Muscle layer of duodenum (tissue), 2 donors: Measurements from ENCODE around the gene ACSS3.

Experiments
- H3K27ac ChIP-seq: one replicate; pipeline ENCODE4 v1.7.0; 2013; ENCODE audit warnings: mild to moderate bottlenecking, low read length
- H3K27me3 ChIP-seq: one replicate; pipeline ENCODE4 v1.7.0; 2013; ENCODE audit warnings: low read depth, mild to moderate bottlenecking, control low read depth, low read length
- H3K36me3 ChIP-seq, 2 donors: one replicate each; pipeline ENCODE4 v1.7.0; 2013; ENCODE audit warnings: low read length in 2 of 2, control low read depth in 1 of 2, mild to moderate bottlenecking in 1 of 2; ENCODE audit not compliant: insufficient read depth in 2 of 2, control insufficient read depth in 1 of 2
- H3K4me1 ChIP-seq, 2 donors: one replicate each; pipeline ENCODE4 v1.7.0; 2013; ENCODE audit warnings: low read length in 2 of 2, mild to moderate bottlenecking in 2 of 2, control low read depth in 1 of 2, moderate library complexity in 1 of 2; ENCODE audit not compliant: insufficient read depth in 2 of 2, control insufficient read depth in 1 of 2
- H3K4me3 ChIP-seq, 2 donors: one replicate each; pipeline ENCODE4 v1.7.0; 2013; ENCODE audit warnings: low read length in 2 of 2, low read depth in 1 of 2, mild to moderate bottlenecking in 1 of 2
- H3K9me3 ChIP-seq, 2 donors: one replicate each; pipeline ENCODE4 v1.7.0; 2013; ENCODE audit warnings: low read length in 2 of 2, control low read depth in 1 of 2, mild to moderate bottlenecking in 1 of 2; ENCODE audit not compliant: control insufficient read depth in 1 of 2
- donor health status: healthy.

Gene ACSS3

GRCh38 chr12:81245458-81245857, 167.6 kb downstream of the ACSS3 start:
- Histone ChIP-seq H3K9me3 (no peaks in the 10 kb centered on the region), H3K4me1 (no peaks in the 10 kb centered on the region), H3K27ac (no peak overlapping the region), H3K36me3 (no peaks in the 10 kb centered on the region), H3K27me3 (no peaks in the 10 kb centered on the region), H3K4me3 (no peak overlapping the region)

- H3K4me1 ChIP-seq = no peaks in the 10 kb centered on the region
- no peaks in the 10 kb centered on the region for H3K9me3 ChIP-seq
- H3K36me3 ChIP-seq = no peaks in the 10 kb centered on the region
- no peak overlapping the region for H3K27ac ChIP-seq
- no peaks in the 10 kb centered on the region for H3K27me3 ChIP-seq
- no peak overlapping the region for H3K4me3 ChIP-seq
Measured at GRCh38 chr12:81245907-81246570, 168.2 kb downstream of the ACSS3 start.

GRCh38 chr12:81249976-81250375, 172.1 kb downstream of the ACSS3 start:
- H3K27ac ChIP-seq = no peak overlapping the region
- no peaks in the 10 kb centered on the region for H3K9me3 ChIP-seq
- no peaks in the 10 kb centered on the region for H3K36me3 ChIP-seq
- H3K4me3 ChIP-seq = no peak overlapping the region
- H3K27me3 ChIP-seq = no peaks in the 10 kb centered on the region
- no peaks in the 10 kb centered on the region for H3K4me1 ChIP-seq

GRCh38 chr12:81252228-81252627, 174.3 kb downstream of the ACSS3 start:
- H3K36me3 ChIP-seq = no peaks in the 10 kb centered on the region
- no peak overlapping the region for H3K27ac ChIP-seq
- H3K9me3 ChIP-seq = no peaks in the 10 kb centered on the region
- no peaks in the 10 kb centered on the region for H3K4me1 ChIP-seq
- H3K27me3 ChIP-seq = no peaks in the 10 kb centered on the region
- H3K4me3 ChIP-seq = no peak overlapping the region

- H3K27me3 ChIP-seq = no peaks in the 10 kb centered on the region
Measured at GRCh38 chr12:81253360-81253759, 175.5 kb downstream of the ACSS3 start.

GRCh38 chr12:81255456-81255855, 177.6 kb downstream of the ACSS3 start:
- no peaks in the 10 kb centered on the region for H3K36me3 ChIP-seq
- H3K4me1 ChIP-seq = no peaks in the 10 kb centered on the region
- no peaks in the 10 kb centered on the region for H3K9me3 ChIP-seq
- no peak overlapping the region for H3K27ac ChIP-seq
- no peak overlapping the region for H3K4me3 ChIP-seq
- H3K27me3 ChIP-seq = no peaks in the 10 kb centered on the region

More at GRCh38 chr12:81253360-81253759, 175.5 kb downstream of the ACSS3 start:
- no peak overlapping the region for H3K4me3 ChIP-seq
- H3K36me3 ChIP-seq = no peaks in the 10 kb centered on the region
- H3K27ac ChIP-seq = no peak overlapping the region
- H3K9me3 ChIP-seq = no peaks in the 10 kb centered on the region
- no peaks in the 10 kb centered on the region for H3K4me1 ChIP-seq

GRCh38 chr12:81255947-81256346, 178.1 kb downstream of the ACSS3 start:
- H3K4me3 ChIP-seq = no peak overlapping the region
- H3K4me1 ChIP-seq = no peaks in the 10 kb centered on the region
- no peak overlapping the region for H3K27ac ChIP-seq
- H3K36me3 ChIP-seq = no peaks in the 10 kb centered on the region
- H3K27me3 ChIP-seq = no peaks in the 10 kb centered on the region
- H3K9me3 ChIP-seq = no peaks in the 10 kb centered on the region

GRCh38 chr12:81257947-81258551, 180.2 kb downstream of the ACSS3 start:
- Histone ChIP-seq H3K4me1 (no peaks in the 10 kb centered on the region), H3K9me3 (no peaks in the 10 kb centered on the region), H3K27me3 (no peaks in the 10 kb centered on the region), H3K27ac (no peak overlapping the region), H3K36me3 (no peaks in the 10 kb centered on the region), H3K4me3 (no peak overlapping the region)

- no peak overlapping the region for H3K4me3 ChIP-seq
Measured at GRCh38 chr12:81259360-81259759, 181.5 kb downstream of the ACSS3 start.

GRCh38 chr12:81261508-81262207, 183.8 kb downstream of the ACSS3 start:
- no peaks in the 10 kb centered on the region for H3K4me1 ChIP-seq

More at GRCh38 chr12:81259360-81259759, 181.5 kb downstream of the ACSS3 start:
- Histone ChIP-seq H3K27ac (no peak overlapping the region), H3K27me3 (no peaks in the 10 kb centered on the region), H3K36me3 (no peaks in the 10 kb centered on the region), H3K4me1 (no peaks in the 10 kb centered on the region), H3K9me3 (no peaks in the 10 kb centered on the region)

GRCh38 chr12:81263072-81263471, 185.2 kb downstream of the ACSS3 start:
- H3K36me3 ChIP-seq = no peaks in the 10 kb centered on the region
- H3K27ac ChIP-seq = no peak overlapping the region
- H3K4me3 ChIP-seq = no peak overlapping the region
- no peaks in the 10 kb centered on the region for H3K27me3 ChIP-seq
- H3K4me1 ChIP-seq = no peaks in the 10 kb centered on the region
- no peaks in the 10 kb centered on the region for H3K9me3 ChIP-seq

More at GRCh38 chr12:81261508-81262207, 183.8 kb downstream of the ACSS3 start:
- Histone ChIP-seq H3K4me3 (no peak overlapping the region), H3K9me3 (no peaks in the 10 kb centered on the region), H3K36me3 (no peaks in the 10 kb centered on the region), H3K27me3 (no peaks in the 10 kb centered on the region), H3K27ac (no peak overlapping the region)
